Activated B cell treated with CpG ODN at 0.5 μM for 24 hours (primary cell): ENCODE data around the gene GAPVD1. TPM values are rescaled to one million over a fixed set of nuclear protein-coding genes. Genes with fewer than 3 reads are reported as not detected.
"Not testable (repeated sequence)": the region's sequence is repeated elsewhere in the genome, so short reads cannot be mapped to it uniquely, and the experiment has no call there.

ENCODE experiments used
- ATAC-seq: fragments of 200-7000 bp; cut with Tn5 transposase; one replicate; pipeline ENCODE4 v1.10.0; 2021; ENCODE audit warnings: low read depth, mild to moderate bottlenecking, moderate library complexity
- CTCF ChIA-PET: fragments of 350-600 bp; sonication (Branson Sonifier 250); formaldehyde crosslinking; loops from one replicate; lab custom pipeline; 2021; ENCODE audit warnings: antibody characterized with exemption; lab: Charles Lee
- POLR2A ChIA-PET: fragments of 350-600 bp; sonication (Branson Sonifier 250); formaldehyde crosslinking; loops from one replicate; lab custom pipeline; 2021; ENCODE audit warnings: antibody characterized with exemption; lab: Charles Lee
- DNase-seq: peaks from one replicate; pipeline ENCODE4 v3.0.0; 2022
- H3K27ac Mint-ChIP-seq: one replicate; pipeline ENCODE4 v1.8.0; 2020; ENCODE audit warnings: mixed read lengths
- H3K27me3 Mint-ChIP-seq: one replicate; pipeline ENCODE4 v1.8.0; 2021; ENCODE audit warnings: mixed read lengths
- H3K36me3 Mint-ChIP-seq: one replicate; pipeline ENCODE4 v1.8.0; 2021; ENCODE audit warnings: low read depth, mixed read lengths
- H3K4me1 Mint-ChIP-seq: one replicate; pipeline ENCODE4 v1.8.0; 2021; ENCODE audit warnings: mixed read lengths
- H3K4me3 Mint-ChIP-seq: one replicate; pipeline ENCODE4 v1.8.0; 2020; ENCODE audit warnings: mild to moderate bottlenecking, mixed read lengths
- H3K9me3 Mint-ChIP-seq: one replicate; pipeline ENCODE4 v1.8.0; 2020; ENCODE audit warnings: mixed read lengths
- CTCF ChIP-seq: fragments of 200-600 bp; IDR thresholded peaks from one replicate; pipeline ENCODE4 v1.8.0; 2022; ENCODE audit warnings: antibody characterized with exemption, mild to moderate bottlenecking
- intact Hi-C: fragments of 100-400 bp; cut with micrococcal nuclease; formaldehyde crosslinking; loops from one replicate; pipeline ENCODE4 v1.15.1; 2024
- total RNA-seq: library from RNA; stranded (reverse); gene quantifications from 2 replicates; pipeline ENCODE4 v1.2.3, GENCODE V29; 2022

The GAPVD1 gene
- total RNA-seq, 1 donor from 2014 or later: 53.9 TPM

DNA sequence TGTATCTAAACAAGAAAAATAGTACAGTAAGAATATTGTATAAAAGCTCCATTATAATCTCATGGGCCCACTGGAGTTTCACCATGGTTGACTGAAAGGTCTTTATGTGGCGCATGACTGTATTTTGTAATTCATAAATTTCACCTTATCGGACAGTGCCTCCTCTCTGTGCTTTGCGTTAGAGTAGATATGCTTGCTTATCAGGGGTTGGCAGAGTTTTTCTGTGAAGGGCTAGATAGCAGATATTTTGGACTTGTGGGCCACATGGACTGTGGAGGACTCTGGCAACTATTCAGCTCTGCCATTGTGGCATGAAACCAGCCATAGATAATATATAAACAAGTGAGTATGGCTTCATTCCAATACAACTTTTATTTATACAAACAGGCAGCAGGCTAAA, 23.2 kb downstream of the GAPVD1 start:
- H3K27me3 Mint-ChIP-seq: no peaks in the 10 kb centered on the region
- no peaks in the 10 kb centered on the region for H3K36me3 Mint-ChIP-seq
- DNase-seq: no peak
- H3K4me1 Mint-ChIP-seq: no peaks in the 10 kb centered on the region
- no peaks in the 10 kb centered on the region for H3K9me3 Mint-ChIP-seq
- ATAC-seq: no peak
- intact Hi-C loops: no loop called here
- no peak overlapping the region for H3K27ac Mint-ChIP-seq
- CTCF ChIA-PET: no interaction called here
- H3K4me3 Mint-ChIP-seq: no peak overlapping the region
- POLR2A ChIA-PET: no interaction called here
- no peak for TF ChIP-seq CTCF

GRCh38 chr9:125286935-125287433, 25.4 kb downstream of the GAPVD1 start:
- CTCF ChIA-PET, H3K4me1 Mint-ChIP-seq, H3K9me3 Mint-ChIP-seq, DNase-seq, intact Hi-C loops, H3K36me3 Mint-ChIP-seq, H3K27me3 Mint-ChIP-seq, H3K4me3 Mint-ChIP-seq, H3K27ac Mint-ChIP-seq, ATAC-seq: not testable (repeated sequence)
- POLR2A ChIA-PET: interaction anchor here (0.6 kb wide), 1 partner anchor 23 kb away, joined by 5 read pairs; no protein-coding TSS in a partner anchor

DNA sequence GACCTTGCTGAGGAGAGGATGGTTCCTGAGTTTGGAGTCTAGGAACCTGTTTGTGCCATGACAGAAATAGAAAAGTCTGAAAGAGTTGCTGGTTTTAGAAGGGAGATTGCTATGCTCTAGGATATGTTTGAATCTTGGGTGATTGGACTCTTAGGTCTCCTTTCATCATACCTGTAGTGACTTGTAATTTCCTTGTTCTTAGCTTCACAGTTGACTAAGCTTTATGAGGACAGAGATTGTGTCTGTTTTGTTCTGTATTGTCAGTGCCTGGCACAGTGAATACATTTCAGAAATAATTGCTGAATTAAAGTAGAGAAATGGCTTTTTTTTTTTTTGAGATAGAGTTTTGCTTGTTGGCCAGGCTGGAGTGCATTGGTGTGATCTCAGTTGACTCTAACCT, 31.5 kb downstream of the GAPVD1 start:
- ChIA-PET POLR2A (interaction anchor here (0.7 kb wide), 1 partner anchor 52 kb away, joined by 3 read pairs; the partner anchor contains the start of gene HSPA5), CTCF (no interaction called here)
- intact Hi-C loops: no loop called here
- H3K9me3 Mint-ChIP-seq: no peaks in the 10 kb centered on the region
- H3K27ac Mint-ChIP-seq: no peak overlapping the region
- no peak overlapping the region for H3K4me3 Mint-ChIP-seq
- no peaks in the 10 kb centered on the region for H3K27me3 Mint-ChIP-seq
- no peak for TF ChIP-seq CTCF
- peaks cover 11% of the 10 kb centered on the region for H3K36me3 Mint-ChIP-seq
- no peak for DNase-seq
- peaks cover 1% of the 10 kb centered on the region for H3K4me1 Mint-ChIP-seq
- ATAC-seq: no peak

GRCh38 chr9:125295657-125296056, 34.0 kb downstream of the GAPVD1 start:
- Mint-ChIP-seq H3K4me3 (no peak overlapping the region), H3K27me3 (no peaks in the 10 kb centered on the region), H3K9me3 (no peaks in the 10 kb centered on the region), H3K27ac (no peak overlapping the region), H3K36me3 (peaks cover 19% of the 10 kb centered on the region), H3K4me1 (peaks cover 1% of the 10 kb centered on the region)
- DNase-seq (no peak), ATAC-seq (no peak)
- intact Hi-C loops: no loop called here
- ChIA-PET POLR2A (interaction anchor here (0.6 kb wide), 1 partner anchor 525 kb away, joined by 3 read pairs; the partner anchor contains the start of gene NR6A1), CTCF (no interaction called here)
- no peak for TF ChIP-seq CTCF

GRCh38 chr9:125296843-125297372, 35.3 kb downstream of the GAPVD1 start:
- peaks cover 30% of the 10 kb centered on the region for H3K36me3 Mint-ChIP-seq
- POLR2A ChIA-PET: no interaction called here
- no peaks in the 10 kb centered on the region for H3K27me3 Mint-ChIP-seq
- no peak for ATAC-seq
- H3K4me3 Mint-ChIP-seq: no peak overlapping the region
- intact Hi-C loops: no loop called here
- peaks cover 1% of the 10 kb centered on the region for H3K4me1 Mint-ChIP-seq
- no peaks in the 10 kb centered on the region for H3K9me3 Mint-ChIP-seq
- CTCF ChIA-PET: no interaction called here
- H3K27ac Mint-ChIP-seq: no peak overlapping the region
- TF ChIP-seq CTCF: no peak
- no peak for DNase-seq
